ENCODE results near the gene ITPK1.

The ITPK1 gene

DNA sequence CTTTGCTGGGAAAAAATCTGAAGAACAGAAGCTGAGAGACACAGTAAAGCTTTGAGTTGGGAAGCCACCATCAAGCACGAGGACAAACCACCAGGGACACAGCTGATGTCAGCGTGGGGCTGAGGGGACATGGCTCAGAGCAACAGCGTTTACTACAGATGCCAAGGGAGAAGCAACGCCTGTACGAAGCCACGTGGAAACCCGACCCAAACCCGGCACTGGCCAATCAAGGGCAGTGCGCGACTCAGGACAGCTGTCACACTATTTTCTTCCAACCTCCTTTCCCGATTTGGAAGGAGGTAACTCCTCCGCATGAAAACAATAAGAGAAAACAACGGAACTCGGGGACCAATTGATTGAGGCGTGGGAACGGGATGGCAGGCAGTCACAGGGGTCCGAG, 213.0 kb downstream of the ITPK1 start:
- no peak overlapping the region for H2AK5ac ChIP-seq (ENCODE audit: low read length, severe bottlenecking)
- no peak overlapping the region for H3K9ac ChIP-seq (ENCODE audit: low read length)
- H2BK120ac ChIP-seq (ENCODE audit: low read depth, low read length): no peak overlapping the region
- H2BK5ac ChIP-seq (ENCODE audit: low read depth, low read length, poor library complexity, severe bottlenecking): no peak overlapping the region
- H4K8ac ChIP-seq (ENCODE audit: low read length): no peak overlapping the region
- H3K4ac ChIP-seq (ENCODE audit: low read depth in 1 of 2, low read length in 2 of 2): no peak overlapping the region
- DNase-seq: no peak
- no peak overlapping the region for H3K18ac ChIP-seq (ENCODE audit: low read depth in 1 of 2, low read length in 2 of 2)
- no peaks in the 10 kb centered on the region for H3K4me1 ChIP-seq (ENCODE audit: control insufficient read depth, insufficient read depth, low read depth, low read length)
- no peaks in the 10 kb centered on the region for H3K9me3 ChIP-seq (ENCODE audit: control insufficient read depth, low read length)
- 59% methylated on average over 17 of the region's 17 CpGs for WGBS
- no peak overlapping the region for H2BK12ac ChIP-seq (ENCODE audit: low read length in 2 of 2)
- no peaks in the 10 kb centered on the region for H3K79me1 ChIP-seq (replicated peaks; ENCODE audit: low read length, poor library complexity, severe bottlenecking)
- no peak overlapping the region for H3K14ac ChIP-seq (ENCODE audit: low read length in 2 of 2)
- H2BK15ac ChIP-seq (ENCODE audit: low read depth, poor library complexity, severe bottlenecking): no peak overlapping the region
- H4K91ac ChIP-seq (ENCODE audit: low read length): no peak overlapping the region
- H3K36me3 ChIP-seq (ENCODE audit: control insufficient read depth in 1 of 2, insufficient read depth in 2 of 2, low read depth in 1 of 2, low read length in 2 of 2): no peaks in the 10 kb centered on the region
- no peak overlapping the region for H2AFZ ChIP-seq (ENCODE audit: low read depth, low read length)
- H3K27me3 ChIP-seq (ENCODE audit: control insufficient read depth in 1 of 2, insufficient read depth in 1 of 2, low read length in 2 of 2): peaks cover 25 to 83% of the 10 kb centered on the region in 2 experiments
- H3K4me2 ChIP-seq (ENCODE audit: low read length, poor library complexity, severe bottlenecking): no peak overlapping the region
- H3K27ac ChIP-seq (ENCODE audit: low read length, poor library complexity, severe bottlenecking): no peak overlapping the region
- H3K23ac ChIP-seq (ENCODE audit: low read length in 2 of 2): no peak overlapping the region
- no peak overlapping the region for H3K4me3 ChIP-seq (ENCODE audit: insufficient read depth in 1 of 2, low read depth in 1 of 2, low read length in 2 of 2)

DNA sequence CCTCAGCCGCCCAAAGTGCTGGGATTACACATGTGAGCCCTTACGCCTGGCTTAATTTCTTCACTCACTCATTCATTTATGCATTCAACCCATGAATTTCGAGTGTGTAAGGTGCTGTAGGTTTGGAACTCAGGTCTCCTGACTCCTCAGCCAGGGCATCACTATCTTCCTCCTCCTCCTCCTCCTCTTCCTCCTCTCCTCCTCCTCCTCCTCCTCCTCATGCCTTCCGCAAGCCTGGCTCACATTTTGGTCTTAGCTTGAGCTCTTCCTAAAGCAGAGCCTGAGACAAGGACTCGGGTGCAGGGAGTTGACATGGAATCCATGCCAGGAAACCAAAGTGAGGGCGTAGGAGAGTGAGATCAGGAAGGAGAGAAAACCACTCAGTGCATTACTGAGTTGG, 213.5 kb downstream of the ITPK1 start:
- no peak overlapping the region for H2BK15ac ChIP-seq (ENCODE audit: low read depth, poor library complexity, severe bottlenecking)
- H3K9ac ChIP-seq (ENCODE audit: low read length): no peak overlapping the region
- H3K27ac ChIP-seq (ENCODE audit: low read length, poor library complexity, severe bottlenecking): no peak overlapping the region
- 57% methylated on average over 6 of the region's 6 CpGs for WGBS
- no peak overlapping the region for H3K4me2 ChIP-seq (ENCODE audit: low read length, poor library complexity, severe bottlenecking)
- H3K18ac ChIP-seq (ENCODE audit: low read depth in 1 of 2, low read length in 2 of 2): no peak overlapping the region
- H2BK120ac ChIP-seq (ENCODE audit: low read depth, low read length): no peak overlapping the region
- DNase-seq: no peak
- no peak overlapping the region for H3K23ac ChIP-seq (ENCODE audit: low read length in 2 of 2)
- H4K8ac ChIP-seq (ENCODE audit: low read length): no peak overlapping the region
- no peak overlapping the region for H2BK12ac ChIP-seq (ENCODE audit: low read length in 2 of 2)
- H3K14ac ChIP-seq (ENCODE audit: low read length in 2 of 2): no peak overlapping the region
- H3K4me3 ChIP-seq (ENCODE audit: insufficient read depth in 1 of 2, low read depth in 1 of 2, low read length in 2 of 2): no peak overlapping the region
- H2AK5ac ChIP-seq (ENCODE audit: low read length, severe bottlenecking): no peak overlapping the region
- peaks cover 25 to 83% of the 10 kb centered on the region in 2 experiments for H3K27me3 ChIP-seq (ENCODE audit: control insufficient read depth in 1 of 2, insufficient read depth in 1 of 2, low read length in 2 of 2)
- no peak overlapping the region for H2BK5ac ChIP-seq (ENCODE audit: low read depth, low read length, poor library complexity, severe bottlenecking)
- no peaks in the 10 kb centered on the region for H3K36me3 ChIP-seq (ENCODE audit: control insufficient read depth in 1 of 2, insufficient read depth in 2 of 2, low read depth in 1 of 2, low read length in 2 of 2)
- no peaks in the 10 kb centered on the region for H3K9me3 ChIP-seq (ENCODE audit: control insufficient read depth, low read length)
- no peak overlapping the region for H2AFZ ChIP-seq (ENCODE audit: low read depth, low read length)
- H3K4ac ChIP-seq (ENCODE audit: low read depth in 1 of 2, low read length in 2 of 2): no peak overlapping the region
- H3K79me1 ChIP-seq (replicated peaks; ENCODE audit: low read length, poor library complexity, severe bottlenecking): no peaks in the 10 kb centered on the region
- H4K91ac ChIP-seq (ENCODE audit: low read length): no peak overlapping the region
- no peaks in the 10 kb centered on the region for H3K4me1 ChIP-seq (ENCODE audit: control insufficient read depth, insufficient read depth, low read depth, low read length)

DNA sequence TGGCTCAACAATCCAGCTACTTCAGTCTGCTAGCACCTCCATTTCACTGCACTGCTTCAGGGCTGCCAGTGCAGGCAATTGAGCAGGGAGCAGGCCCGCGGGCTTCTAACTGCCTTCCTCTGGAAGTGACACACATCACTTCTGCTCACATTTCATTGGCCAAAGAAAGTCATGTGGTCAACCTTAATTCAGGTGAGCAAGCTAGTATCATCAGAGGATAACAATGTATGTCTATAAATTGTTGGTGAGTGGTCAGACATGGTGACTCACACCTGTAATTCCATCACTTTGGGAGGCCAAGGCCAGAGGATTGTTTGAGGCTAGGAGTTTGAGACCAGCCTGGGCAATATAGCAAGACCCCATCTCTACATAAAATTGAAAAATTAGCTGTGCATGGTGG, 215.1 kb downstream of the ITPK1 start:
- Histone ChIP-seq H3K36me3 (ENCODE audit: control insufficient read depth in 1 of 2, insufficient read depth in 2 of 2, low read depth in 1 of 2, low read length in 2 of 2) (no peaks in the 10 kb centered on the region), H4K8ac (ENCODE audit: low read length) (no peak overlapping the region), H2BK120ac (ENCODE audit: low read depth, low read length) (no peak overlapping the region), H2AFZ (ENCODE audit: low read depth, low read length) (no peak overlapping the region), H3K4me2 (ENCODE audit: low read length, poor library complexity, severe bottlenecking) (no peak overlapping the region), H3K4me3 (ENCODE audit: insufficient read depth in 1 of 2, low read depth in 1 of 2, low read length in 2 of 2) (no peak overlapping the region), H3K9ac (ENCODE audit: low read length) (no peak overlapping the region), H3K79me1 (replicated peaks; ENCODE audit: low read length, poor library complexity, severe bottlenecking) (no peaks in the 10 kb centered on the region), H3K27ac (ENCODE audit: low read length, poor library complexity, severe bottlenecking) (no peak overlapping the region), H3K4me1 (ENCODE audit: control insufficient read depth, insufficient read depth, low read depth, low read length) (no peaks in the 10 kb centered on the region), H3K27me3 (ENCODE audit: control insufficient read depth in 1 of 2, insufficient read depth in 1 of 2, low read length in 2 of 2) (peaks cover 22 to 75% of the 10 kb centered on the region in 2 experiments), H2AK5ac (ENCODE audit: low read length, severe bottlenecking) (no peak overlapping the region), H3K18ac (ENCODE audit: low read depth in 1 of 2, low read length in 2 of 2) (no peak overlapping the region), H3K4ac (ENCODE audit: low read depth in 1 of 2, low read length in 2 of 2) (no peak overlapping the region), H4K91ac (ENCODE audit: low read length) (no peak overlapping the region), H3K23ac (ENCODE audit: low read length in 2 of 2) (no peak overlapping the region), H3K9me3 (ENCODE audit: control insufficient read depth, low read length) (no peaks in the 10 kb centered on the region), H2BK12ac (ENCODE audit: low read length in 2 of 2) (no peak overlapping the region), H2BK5ac (ENCODE audit: low read depth, low read length, poor library complexity, severe bottlenecking) (no peak overlapping the region), H3K14ac (ENCODE audit: low read length in 2 of 2) (no peak overlapping the region), H2BK15ac (ENCODE audit: low read depth, poor library complexity, severe bottlenecking) (no peak overlapping the region)
- 83% methylated on average over 2 of the region's 2 CpGs for WGBS
- DNase-seq: no peak

DNA sequence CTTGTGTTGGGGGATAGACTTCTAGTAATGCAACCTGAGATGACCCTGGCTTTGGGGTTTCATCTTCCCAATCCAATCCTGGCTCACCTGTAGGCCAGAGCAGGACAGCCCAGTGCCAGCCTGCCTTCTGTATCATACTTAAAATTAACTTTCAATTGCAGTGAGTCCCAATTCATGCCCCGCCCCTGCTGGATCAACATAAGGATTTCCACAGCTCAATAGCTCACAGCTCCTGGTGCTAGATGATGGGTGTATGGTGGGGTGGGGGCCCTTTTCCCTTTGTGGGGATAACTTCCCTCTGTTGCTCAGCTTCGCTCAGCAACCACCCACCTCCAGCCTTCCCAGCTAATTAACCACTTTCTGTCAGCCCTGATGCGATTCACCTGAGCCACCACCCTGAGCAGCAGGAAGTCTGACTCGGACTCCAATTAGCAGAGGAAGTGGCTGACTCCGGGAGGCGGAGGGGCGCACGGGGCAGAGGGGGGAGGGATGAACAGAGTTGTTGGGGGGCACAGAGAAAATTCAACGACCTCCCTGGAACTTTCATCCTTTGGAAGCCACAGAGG, 217.1 kb downstream of the ITPK1 start:
- 40% methylated on average over 6 of the region's 9 CpGs for WGBS
- no peak for DNase-seq
- no peak overlapping the region for H3K18ac ChIP-seq (ENCODE audit: low read depth in 1 of 2, low read length in 2 of 2)

More for the DNA sequence above, 217.1 kb downstream of the ITPK1 start:
- Histone ChIP-seq H3K4ac (ENCODE audit: low read depth in 1 of 2, low read length in 2 of 2) (no peak overlapping the region), H4K8ac (ENCODE audit: low read length) (no peak overlapping the region), H3K14ac (ENCODE audit: low read length in 2 of 2) (no peak overlapping the region), H2AK5ac (ENCODE audit: low read length, severe bottlenecking) (no peak overlapping the region), H3K36me3 (ENCODE audit: control insufficient read depth in 1 of 2, insufficient read depth in 2 of 2, low read depth in 1 of 2, low read length in 2 of 2) (no peaks in the 10 kb centered on the region), H2BK120ac (ENCODE audit: low read depth, low read length) (no peak overlapping the region), H3K4me3 (ENCODE audit: insufficient read depth in 1 of 2, low read depth in 1 of 2, low read length in 2 of 2) (no peak overlapping the region), H3K4me1 (ENCODE audit: control insufficient read depth, insufficient read depth, low read depth, low read length) (no peaks in the 10 kb centered on the region), H3K9ac (ENCODE audit: low read length) (no peak overlapping the region), H2AFZ (ENCODE audit: low read depth, low read length) (no peak overlapping the region), H2BK5ac (ENCODE audit: low read depth, low read length, poor library complexity, severe bottlenecking) (no peak overlapping the region), H2BK12ac (ENCODE audit: low read length in 2 of 2) (no peak overlapping the region), H3K79me1 (replicated peaks; ENCODE audit: low read length, poor library complexity, severe bottlenecking) (no peaks in the 10 kb centered on the region), H3K4me2 (ENCODE audit: low read length, poor library complexity, severe bottlenecking) (no peak overlapping the region), H3K9me3 (ENCODE audit: control insufficient read depth, low read length) (peaks cover 7% of the 10 kb centered on the region), H4K91ac (ENCODE audit: low read length) (no peak overlapping the region), H3K27ac (ENCODE audit: low read length, poor library complexity, severe bottlenecking) (no peak overlapping the region), H2BK15ac (ENCODE audit: low read depth, poor library complexity, severe bottlenecking) (no peak overlapping the region), H3K23ac (ENCODE audit: low read length in 2 of 2) (no peak overlapping the region), H3K27me3 (ENCODE audit: control insufficient read depth in 1 of 2, insufficient read depth in 1 of 2, low read length in 2 of 2) (peaks cover 14 to 67% of the 10 kb centered on the region in 2 experiments)

All from mesenchymal stem cell (in vitro differentiated cells and primary cell).